Fibroblast of the conjunctiva (primary cell): ENCODE measurements around the gene SDK1.
"Not testable (repeated sequence)": the region's sequence is repeated elsewhere in the genome, so short reads cannot be mapped to it uniquely, and the experiment has no call there.

Experiments
- DNase-seq: peaks from one replicate; pipeline ENCODE4 v3.0.0-alpha.2; 2010; ENCODE audit warnings: low read depth

The SDK1 gene

DNA sequence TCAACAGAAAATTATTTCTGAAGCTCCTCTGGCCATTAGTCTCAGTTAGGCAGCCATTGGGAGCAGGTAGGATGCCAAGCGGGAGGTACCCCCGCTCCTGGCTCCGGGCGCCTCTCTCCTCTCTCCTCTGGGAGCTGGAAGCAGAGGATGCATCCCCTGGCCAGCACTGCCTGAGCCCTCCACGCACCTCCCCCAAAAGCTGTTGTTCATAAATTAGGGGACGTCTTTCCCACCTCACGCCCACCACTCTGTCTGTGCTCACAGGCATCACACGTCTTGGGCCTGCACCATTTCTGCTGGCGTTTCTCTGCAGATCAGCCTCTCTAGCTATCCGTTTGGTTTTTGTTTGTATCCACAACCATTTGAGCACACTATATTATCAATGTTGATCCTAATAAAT, 772.0 kb downstream of the SDK1 start:
- no peak for DNase-seq

DNA sequence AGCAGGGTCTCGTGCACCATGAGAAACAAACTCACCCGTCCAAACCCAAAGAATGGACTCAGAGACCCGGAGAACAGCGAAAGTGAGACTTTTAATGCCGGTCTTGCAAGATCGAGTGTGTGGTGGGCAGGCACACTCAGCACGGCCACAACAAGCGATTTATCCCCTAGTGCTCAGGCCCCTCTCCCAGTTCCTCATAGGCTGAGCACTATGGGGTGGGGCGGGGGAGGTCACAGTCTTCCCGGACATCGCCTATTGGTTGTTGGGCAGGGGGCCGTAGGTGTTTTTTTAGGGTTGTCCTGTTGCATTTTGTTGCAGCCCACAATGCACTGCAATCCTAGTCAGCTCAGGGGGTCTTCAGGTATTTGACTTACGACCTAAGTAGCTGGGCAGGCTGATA, 772.7 kb downstream of the SDK1 start:
- no peak for DNase-seq

DNA sequence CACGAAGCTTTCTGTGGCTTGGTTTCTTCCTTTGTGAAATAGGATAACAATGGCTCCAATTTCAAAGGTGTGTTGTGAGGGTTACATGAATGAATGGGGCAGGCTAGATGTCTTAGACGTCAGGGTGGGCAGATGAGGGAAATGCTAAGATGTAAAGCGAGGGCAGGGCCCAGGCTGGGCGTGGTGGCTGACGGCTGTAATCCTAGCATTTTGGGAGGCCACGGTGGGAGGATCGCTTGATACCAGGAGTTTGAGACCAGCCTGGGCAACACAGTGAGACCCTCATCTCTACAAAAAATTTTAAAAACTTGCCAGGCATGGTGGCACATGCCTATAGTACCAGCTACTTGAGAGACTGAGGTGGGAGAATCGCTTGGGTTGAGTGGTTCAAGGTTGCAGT, 773.4 kb downstream of the SDK1 start:
- DNase-seq: no peak

- DNase-seq: no peak
Measured at GRCh38 chr7:4074994-4075393, 773.9 kb downstream of the SDK1 start.

DNA sequence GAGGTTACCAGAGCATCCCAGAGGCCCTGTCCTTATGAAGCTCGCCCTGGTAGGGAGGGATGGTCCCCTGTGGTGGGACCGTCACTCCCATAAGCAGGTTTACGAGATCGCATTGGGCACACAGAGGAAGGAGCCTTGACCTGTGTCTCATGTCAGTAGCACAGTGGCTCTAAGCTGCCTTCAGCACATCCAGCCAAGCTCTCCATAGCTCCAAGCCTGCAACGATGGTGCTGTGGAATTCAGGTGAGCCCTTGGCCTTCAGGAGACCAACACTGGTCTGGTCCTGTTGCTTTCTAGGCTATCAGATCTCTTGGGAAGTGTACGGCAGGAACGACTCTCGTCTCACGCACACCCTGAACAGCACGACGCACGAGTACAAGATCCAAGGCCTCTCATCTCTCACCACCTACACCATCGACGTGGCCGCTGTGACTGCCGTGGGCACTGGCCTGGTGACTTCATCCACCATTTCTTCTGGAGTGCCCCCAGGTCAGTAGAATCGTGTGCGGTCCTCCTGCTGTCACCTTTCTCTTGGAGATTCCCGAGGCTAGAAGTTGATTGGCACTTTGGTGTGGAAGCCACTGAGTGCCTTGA, 775.7 kb downstream of the SDK1 start:
- no peak for DNase-seq

GRCh38 chr7:4077980-4078379, 776.9 kb downstream of the SDK1 start:
- no peak for DNase-seq

GRCh38 chr7:4078580-4078979, 777.5 kb downstream of the SDK1 start:
- no peak for DNase-seq

DNA sequence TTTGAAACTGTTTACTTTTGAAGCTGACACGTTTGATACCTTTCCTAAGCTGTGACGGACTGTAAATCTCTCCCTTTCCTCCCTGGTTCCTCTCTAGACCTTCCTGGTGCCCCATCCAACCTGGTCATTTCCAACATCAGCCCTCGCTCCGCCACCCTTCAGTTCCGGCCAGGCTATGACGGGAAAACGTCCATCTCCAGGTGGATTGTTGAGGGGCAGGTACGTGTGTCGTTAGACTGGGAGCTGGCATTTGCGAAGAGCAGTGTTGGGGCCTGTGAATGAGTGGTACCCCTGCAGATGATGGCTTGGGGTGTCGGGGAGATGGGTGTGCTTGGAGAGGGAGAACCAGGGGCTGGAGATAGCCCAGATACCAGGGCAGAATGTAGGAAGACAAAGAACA, 778.3 kb downstream of the SDK1 start:
- no peak for DNase-seq

DNA sequence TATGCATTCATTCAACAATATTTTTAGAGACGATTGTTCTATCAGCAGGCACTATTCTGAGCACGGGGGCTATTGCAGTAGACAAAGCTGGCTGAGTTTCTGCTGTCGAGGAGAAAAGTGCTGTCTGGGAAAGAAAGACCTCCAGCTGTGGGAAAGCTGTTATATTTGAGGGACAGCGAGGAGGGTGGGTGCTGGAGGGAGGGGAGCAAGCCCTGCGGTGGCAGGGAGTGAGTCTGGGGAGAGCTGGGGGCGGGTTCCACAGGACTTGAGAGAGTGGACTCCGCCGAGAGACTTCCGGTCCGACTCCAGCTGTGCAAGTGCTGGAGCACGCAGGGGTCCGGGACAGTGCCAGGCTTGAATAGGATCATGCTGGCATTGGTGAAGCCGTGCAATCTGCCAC, 778.9 kb downstream of the SDK1 start:
- DNase-seq: no peak

- DNase-seq: no peak
Measured at GRCh38 chr7:4080954-4081353, 779.9 kb downstream of the SDK1 start.

DNA sequence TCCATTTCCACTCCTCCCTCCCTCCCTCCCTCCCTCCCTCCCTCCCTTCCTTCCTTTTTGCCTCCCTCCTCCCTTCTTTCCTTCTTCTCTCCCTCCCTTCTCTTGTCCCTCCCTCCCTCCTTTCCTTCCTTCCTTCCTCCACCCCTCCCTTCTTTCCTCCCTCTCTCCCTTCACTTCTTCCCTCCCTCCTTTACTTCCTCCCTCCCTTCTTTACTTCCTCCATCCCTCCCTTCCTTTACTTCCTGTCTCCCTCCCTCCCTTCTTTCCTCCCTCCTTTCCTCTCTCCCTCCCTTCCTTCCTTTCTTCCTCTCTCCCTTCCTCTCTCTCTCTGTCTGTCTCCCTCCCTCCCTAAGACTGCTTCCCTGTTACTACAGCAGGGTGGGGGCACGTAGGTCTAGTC, 782.5 kb downstream of the SDK1 start:
- DNase-seq: no peak

DNA sequence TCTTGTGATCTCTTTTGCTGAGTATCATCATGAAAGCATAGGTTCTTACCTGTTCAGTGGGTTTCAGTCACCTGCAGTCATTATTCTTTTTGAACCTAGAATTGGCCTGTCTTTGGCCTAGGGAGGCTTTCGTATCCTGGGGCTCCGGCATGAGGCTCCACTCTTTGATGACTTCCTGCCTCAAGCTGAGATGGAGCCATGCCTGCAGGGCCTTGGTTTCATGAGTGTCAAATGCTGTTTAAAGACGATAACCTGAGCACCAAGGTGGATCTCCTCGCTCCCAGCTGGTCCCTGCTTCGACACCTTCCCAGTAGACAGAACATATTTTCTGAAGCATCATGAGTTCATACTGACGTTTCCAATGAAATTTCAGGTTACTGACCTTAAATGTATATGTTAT, 783.2 kb downstream of the SDK1 start:
- no peak for DNase-seq

DNA sequence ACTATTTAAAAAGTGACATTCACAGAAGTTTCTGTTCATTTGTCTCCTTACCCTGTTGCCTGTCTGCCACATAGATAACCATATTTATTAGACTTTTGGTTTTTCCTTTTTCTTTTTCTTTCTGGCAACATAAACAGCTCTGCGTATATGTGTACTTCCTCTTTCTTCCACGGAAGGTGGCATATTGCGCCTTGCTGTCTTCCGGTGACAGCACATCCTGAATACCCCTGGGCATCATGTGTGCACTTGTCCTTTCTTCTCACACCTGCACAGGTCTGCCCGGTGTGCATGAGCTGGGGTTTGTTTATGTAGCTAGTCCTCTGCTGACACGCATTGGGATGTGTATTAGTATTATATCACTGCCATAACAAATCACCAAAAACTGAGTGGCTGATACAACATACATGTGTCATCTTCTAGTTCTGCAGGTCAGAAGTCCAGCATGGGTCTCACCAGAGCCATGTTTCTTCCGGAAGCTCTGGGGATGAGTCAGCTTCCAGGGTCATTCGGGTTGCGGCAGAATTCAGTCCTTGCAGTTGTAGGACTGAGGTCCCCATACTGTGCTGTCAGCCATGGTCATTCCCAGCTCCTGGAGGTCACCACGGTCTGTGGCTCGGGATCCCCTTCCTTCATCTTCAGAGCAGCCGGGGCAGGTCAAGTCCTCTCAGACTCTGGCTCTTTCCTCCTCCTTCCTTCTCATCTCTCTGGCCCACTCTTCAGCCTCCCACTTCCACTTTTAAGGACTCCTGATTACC, 785.1 kb downstream of the SDK1 start:
- DNase-seq: no peak

- no peak for DNase-seq
Measured at GRCh38 chr7:4086723-4087122, 785.7 kb downstream of the SDK1 start.

GRCh38 chr7:4091767-4092166, 790.7 kb downstream of the SDK1 start:
- DNase-seq: no peak

DNA sequence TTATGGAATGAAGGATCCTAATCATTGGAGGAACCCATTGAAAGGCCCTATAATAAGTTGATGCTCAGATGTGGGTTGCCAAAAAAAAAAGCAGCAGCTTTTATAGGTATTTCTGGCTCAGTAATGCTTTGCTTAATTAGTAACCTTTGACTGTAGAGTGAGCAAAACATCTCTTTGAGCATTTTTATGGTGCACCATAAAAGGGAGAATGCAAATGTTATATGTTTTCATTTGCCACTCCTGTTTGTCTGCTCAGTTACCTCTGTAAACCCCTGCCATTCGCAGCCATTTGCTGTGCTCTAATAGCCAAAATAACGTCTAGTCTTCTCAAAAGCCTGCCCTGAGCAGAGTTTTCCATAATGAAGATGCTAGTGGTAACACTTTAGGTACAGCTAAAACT, 792.0 kb downstream of the SDK1 start:
- no peak for DNase-seq

- no peak for DNase-seq
Measured at GRCh38 chr7:4093483-4093882, 792.4 kb downstream of the SDK1 start.

GRCh38 chr7:4094158-4094557, 793.1 kb downstream of the SDK1 start:
- not testable (repeated sequence) for DNase-seq

DNA sequence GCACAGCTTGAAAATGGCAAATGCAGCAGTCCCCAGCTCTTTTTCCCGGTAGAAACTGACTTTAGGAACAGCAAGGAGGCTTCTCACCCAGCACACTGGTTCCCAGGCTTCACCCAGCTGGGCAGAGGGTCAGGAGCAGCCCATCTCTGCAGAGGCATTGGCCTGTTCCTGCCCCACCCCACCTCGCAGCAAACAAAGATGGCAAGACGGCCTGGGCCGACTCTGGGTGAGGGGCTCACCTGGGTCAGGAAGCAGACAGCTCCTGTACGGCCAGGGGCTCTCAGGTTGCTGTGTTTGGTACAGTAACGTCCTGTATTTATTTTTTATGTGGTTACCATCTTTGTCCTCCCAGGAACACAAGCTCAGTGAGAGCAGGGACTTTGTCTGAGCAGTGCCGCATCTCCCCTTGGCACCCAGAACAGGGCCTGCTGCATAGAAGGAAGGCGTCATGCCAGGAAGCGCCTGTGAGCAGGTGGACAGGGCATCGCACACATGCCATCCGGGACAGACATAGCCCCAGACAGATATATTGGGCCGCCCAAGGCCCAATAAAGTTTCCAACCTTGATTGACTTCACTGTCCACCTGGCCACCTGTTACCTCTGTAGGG, 796.1 kb downstream of the SDK1 start:
- no peak for DNase-seq

- no peak for DNase-seq
Measured at GRCh38 chr7:4098169-4098568, 797.1 kb downstream of the SDK1 start.

DNA sequence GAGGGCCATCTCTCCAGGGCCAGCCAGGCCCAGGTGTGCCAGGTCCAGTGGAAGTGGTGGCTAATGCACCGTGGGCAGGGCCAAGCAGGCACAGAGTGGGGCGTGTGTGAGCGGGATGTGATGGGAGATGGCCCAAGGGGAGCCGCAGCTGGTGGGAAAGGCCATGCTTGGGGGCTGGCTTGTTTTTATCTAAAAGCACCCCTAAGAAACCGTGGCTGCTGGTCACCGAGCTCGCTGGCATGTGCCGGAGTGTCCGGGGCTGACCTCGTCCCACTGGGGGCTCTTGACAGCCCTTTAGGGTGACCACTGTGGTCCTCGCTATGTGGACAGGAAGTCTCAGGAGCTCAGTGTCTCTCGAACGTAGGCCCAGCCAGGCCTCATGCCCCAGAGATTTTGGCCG, 798.6 kb downstream of the SDK1 start:
- no peak for DNase-seq

DNA sequence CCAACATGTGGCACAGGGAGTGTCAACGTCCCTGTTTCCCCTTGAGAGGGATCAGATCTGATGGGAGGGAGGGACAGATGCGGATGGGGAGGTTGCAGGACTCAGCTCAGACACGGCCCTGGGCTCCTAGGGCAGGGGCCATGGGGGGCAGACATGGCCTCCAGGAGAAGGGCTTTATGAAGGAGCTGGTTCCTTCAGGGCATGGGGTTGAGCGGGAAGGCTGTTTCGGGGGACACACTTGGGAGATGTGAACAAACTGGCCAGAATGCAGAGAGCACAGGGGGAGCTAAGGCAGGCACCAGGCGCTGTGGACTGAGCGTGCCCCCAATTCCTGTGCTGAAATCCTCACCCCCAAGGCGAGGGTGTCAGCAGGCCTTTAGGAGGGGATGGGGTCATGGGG, 799.1 kb downstream of the SDK1 start:
- no peak for DNase-seq

DNA sequence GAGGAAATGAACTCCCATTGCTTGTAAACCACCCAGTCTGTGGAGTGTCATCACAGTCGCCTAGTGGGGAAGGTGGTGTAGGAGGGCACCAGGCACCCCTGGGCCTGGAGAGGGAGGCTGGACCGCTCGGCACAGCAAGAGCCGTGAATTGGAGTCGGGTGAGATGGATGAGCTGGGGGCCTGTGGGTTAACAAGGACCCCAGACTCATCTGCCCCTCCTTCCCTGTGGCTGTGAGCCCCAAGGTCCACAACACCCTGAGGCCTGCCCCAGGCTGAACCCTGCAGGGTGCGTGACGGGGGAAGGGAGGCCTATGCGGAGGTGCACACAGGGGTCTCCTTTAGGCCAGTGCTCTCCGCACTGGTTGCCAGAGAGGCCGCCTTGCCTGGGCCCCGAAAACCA, 799.6 kb downstream of the SDK1 start:
- no peak for DNase-seq
